Breast epithelium (tissue), 3 donors: Measurements from ENCODE around the gene MME.

ENCODE experiments used
- CTCF ChIP-seq, 3 donors: fragments of 450-650 bp; IDR thresholded peaks; one replicate each; pipeline ENCODE4 v1.5.1; 2016 to 2017; ENCODE audit warnings: antibody characterized with exemption in 3 of 3, mild to moderate bottlenecking in 3 of 3, moderate library complexity in 3 of 3
- POLR2A ChIP-seq: fragments of 450-650 bp; IDR thresholded peaks from one replicate; pipeline ENCODE4 v1.6.1; 2016; ENCODE audit warnings: antibody characterized with exemption, mild to moderate bottlenecking, moderate library complexity
- POLR2AphosphoS5 ChIP-seq, 3 donors: sonication (generic); formaldehyde crosslinking; IDR thresholded peaks; one replicate each; pipeline ENCODE4 v1.6.1; 2017; ENCODE audit warnings: antibody characterized with exemption in 3 of 3

GRCh38 chr3:155037508-155038202 lies 42.5 kb upstream of the MME start:
- no peak for TF ChIP-seq CTCF (IDR thresholded peaks at IDR 0.05)
- TF ChIP-seq POLR2A: no peak
- no peak for TF ChIP-seq POLR2AphosphoS5 (IDR thresholded peaks at IDR 0.05)
